Measurements from ENCODE around the gene NLRP11.
A peak's percentile ranks its signal among the peaks of the same experiment; 100 is the strongest.

Gene NLRP11

GRCh38 chr19:55831846-55832245, at the start of gene NLRP11:
TSS of gene NLRP11 (minus strand) at chr19:55831999. CDS start at chr19:55818174, 13,825 bp downstream.
- DNase-seq = no peak

GRCh38 chr19:55877211-55877610, 45.4 kb upstream of the NLRP11 start:
- no peak for DNase-seq

DNA sequence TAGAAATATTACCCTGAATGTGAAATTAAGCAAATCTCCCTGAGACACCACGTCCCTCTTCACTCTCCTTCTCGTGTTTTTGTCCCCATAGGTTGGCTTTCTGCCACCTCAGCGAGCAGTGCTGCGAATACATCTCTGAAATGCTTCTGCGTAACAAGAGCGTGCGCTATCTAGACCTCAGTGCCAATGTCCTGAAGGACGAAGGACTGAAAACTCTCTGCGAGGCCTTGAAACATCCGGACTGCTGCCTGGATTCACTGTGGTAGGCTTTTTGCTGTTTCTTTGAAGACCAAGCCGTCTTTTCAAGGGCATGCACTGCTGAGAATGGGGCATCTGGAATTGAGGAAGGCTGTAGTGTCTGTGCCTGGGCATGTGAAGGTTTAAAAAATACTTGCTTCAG, 38.9 kb upstream of the NLRP11 start:
- DNase-seq = no peak

GRCh38 chr19:55867101-55867500, 35.3 kb upstream of the NLRP11 start:
- no peak for DNase-seq

DNA sequence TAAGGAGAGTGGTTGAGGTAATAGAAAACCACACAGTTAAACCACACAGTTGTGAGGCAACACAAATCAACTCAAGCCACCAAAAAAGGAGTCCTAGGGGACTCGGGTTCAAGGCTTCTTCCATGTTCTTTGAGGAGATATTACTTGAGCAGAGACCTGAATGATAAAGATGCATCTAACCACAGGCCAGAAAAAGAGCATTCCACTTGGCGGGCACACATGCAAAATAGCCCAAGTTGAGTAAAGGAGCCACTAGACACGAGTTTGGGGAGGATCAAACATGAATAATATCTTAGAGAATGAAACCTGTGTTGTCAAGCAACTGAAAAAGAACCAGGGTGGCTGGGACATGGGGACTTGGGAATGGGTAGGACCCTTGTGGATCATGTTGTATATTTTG, 34.7 kb upstream of the NLRP11 start:
- no peak for DNase-seq

DNA sequence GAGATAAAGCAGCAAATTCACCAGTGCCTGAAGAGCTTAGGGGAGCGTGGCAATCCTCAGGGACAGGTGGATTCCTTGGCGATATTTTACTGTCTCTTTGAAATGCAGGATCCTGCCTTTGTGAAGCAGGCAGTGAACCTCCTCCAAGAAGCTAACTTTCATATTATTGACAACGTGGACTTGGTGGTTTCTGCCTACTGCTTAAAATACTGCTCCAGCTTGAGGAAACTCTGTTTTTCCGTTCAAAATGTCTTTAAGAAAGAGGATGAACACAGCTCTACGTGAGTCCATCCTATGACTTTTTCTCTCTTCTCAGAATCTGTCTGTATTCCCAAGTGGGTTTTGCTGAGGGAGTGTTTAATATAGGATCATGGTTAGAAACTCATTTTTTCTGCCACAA, 27.2 kb upstream of the NLRP11 start:
- DNase-seq = no peak

- no peak for DNase-seq
These were observed 26.6 kb upstream of the NLRP11 start for GRCh38 chr19:55858401-55858800.

GRCh38 chr19:55857974-55858373, 26.2 kb upstream of the NLRP11 start:
- no peak for DNase-seq

DNA sequence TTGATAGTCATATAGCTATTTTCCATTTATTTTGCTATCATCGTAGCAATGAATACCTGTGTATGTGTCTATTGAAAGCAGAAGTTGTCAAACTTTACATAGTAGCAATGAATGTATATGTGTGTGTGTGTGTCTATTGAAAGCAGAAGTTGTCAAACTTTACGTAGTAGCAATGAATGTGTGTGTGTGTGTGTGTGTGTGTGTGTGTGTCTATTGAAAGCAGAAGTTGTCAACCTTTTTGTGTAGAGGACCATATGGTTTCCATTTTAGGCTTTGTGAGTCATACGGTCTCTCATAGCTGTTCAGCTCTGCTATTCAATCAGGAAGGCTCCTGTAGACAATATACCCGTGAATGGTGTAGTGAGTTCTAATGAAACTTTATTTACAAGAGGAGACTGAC, 25.4 kb upstream of the NLRP11 start:
- DNase-seq = no peak

GRCh38 chr19:55855160-55855559, 23.4 kb upstream of the NLRP11 start:
- DNase-seq = no peak

GRCh38 chr19:55838906-55839305, 7.1 kb upstream of the NLRP11 start:
- no peak for DNase-seq

DNA sequence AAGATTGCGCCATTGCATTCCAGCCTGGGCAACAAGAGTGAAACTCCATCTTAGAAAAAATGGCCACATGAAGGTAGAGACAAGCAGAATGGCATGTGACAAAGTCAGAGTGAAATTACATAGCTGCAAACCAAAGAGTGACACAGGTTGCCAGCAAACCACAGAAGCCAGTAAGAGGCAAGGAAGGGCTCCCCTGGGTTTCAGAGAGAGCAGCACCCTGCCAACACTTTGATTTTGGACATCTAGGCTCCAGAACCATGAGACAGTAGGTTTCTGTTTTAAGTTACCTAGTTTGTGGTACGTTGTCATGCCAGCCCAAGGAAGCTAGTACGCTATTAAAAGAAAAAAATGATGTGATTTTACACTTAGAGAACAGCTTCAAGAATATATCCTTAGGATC, 6.5 kb upstream of the NLRP11 start:
- DNase-seq = no peak

DNA sequence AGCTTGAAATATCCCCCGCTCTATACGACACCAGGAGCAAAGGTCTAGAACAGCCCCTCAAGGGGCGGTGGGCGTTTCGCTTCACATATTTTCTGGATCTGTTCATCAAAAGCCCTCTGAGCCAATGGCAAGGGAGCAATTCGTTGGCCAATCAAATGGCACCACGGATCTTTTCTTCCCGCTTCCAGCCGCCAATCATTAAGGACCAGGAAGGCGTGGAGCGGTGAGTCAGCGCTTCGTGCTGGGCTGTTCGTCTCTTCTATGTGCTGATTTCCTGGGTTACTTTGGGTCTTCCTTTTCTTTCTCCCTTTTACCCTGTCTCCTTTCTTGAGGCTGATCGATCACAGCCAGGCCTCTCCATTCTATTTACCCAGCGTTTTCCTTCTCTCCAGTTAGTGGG, 4.5 kb upstream of the NLRP11 start, which contains the start of gene NLRP4:
Gene NLRP4, plus strand, starts transcription at position 201 of the 400 bp plus-strand sequence. CDS start 15,541 bp downstream, outside the sequence.
- DNase-seq = no peak

DNA sequence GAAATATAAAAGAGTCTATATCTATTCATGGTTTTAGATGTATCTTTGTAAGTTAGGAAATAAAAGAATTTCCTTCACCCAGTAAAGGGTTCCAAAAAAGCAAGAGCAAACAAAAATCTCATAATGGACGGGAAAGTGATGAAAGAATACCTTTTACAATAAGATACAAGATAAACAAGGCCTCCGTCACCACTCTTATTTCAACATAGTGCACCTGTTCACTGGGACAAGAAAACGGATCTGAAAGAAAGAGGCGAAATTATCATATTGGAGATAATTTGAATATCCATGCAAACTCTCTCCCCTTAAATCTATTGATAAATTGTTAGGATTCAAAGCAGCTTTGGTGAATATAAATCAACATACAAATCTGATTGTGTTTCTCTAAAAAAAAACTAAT, 877 bp upstream of the NLRP11 start:
- DNase-seq = no peak

- DNase-seq = no peak
These were observed 1.1 kb downstream of the NLRP11 start for GRCh38 chr19:55830656-55831055.

DNA sequence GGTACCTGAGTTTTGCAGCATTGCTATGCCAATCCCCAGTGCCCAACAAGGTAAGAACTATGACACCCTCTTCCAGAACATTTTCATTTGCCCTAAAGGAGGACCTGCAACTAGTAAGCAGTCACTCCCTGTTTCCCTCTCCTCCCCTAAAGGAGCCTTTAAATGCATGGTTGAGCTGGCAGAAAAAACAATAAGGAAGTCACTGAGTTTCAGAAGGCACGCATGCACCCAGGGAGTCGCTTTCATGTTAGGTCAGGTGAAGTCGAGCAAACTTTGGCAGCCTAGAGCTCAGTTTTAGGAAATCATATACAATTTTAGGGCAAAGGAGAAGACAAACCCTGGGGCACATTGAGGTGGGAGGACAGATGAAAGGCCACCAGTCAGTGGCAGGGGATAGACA, 11.8 kb downstream of the NLRP11 start:
- no peak for DNase-seq

DNA sequence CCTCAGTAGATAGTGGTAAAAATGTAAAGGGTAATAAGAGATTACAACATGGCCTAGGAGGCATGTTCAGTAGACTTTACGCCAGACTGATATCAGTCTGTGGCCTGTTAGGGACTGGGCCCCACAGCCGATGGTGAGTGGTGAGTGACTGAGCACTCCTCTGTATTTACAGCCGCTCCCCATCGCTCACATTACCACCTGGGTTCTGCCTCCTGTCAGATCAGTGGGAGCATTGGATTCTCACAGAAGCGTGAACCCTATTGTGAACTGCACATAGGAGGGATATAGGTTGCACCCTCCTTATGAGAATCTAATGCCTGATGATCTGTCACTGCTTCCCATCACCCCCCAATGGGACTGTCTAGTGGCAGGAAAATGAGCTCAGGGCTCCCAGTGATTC, 17.9 kb downstream of the NLRP11 start:
- no peak for DNase-seq

DNA sequence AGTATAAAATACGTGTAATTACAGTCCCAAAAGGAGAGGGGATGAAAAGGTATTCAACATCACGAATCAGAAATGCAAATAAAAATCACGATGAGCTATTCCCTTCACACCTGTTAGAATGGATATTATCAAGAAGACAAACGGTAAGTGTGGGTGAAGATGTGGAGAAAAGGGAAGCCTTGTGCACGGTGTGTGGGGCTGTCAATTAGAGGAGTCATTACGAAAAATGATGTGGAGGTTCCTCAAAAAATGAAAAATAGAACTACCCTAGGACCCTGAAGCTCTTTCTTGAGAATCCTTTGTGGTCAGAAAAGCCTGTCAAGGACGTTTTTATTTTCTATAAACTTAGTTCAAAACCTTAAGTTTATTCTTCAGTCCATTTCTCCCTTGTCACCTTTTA, 19.4 kb downstream of the NLRP11 start:
- no peak for DNase-seq

- no peak for DNase-seq
These were observed 20.5 kb downstream of the NLRP11 start for GRCh38 chr19:55811340-55811739.

- peak; percentile 84 for DNase-seq
These were observed 22.3 kb downstream of the NLRP11 start for GRCh38 chr19:55809381-55810058.

DNA sequence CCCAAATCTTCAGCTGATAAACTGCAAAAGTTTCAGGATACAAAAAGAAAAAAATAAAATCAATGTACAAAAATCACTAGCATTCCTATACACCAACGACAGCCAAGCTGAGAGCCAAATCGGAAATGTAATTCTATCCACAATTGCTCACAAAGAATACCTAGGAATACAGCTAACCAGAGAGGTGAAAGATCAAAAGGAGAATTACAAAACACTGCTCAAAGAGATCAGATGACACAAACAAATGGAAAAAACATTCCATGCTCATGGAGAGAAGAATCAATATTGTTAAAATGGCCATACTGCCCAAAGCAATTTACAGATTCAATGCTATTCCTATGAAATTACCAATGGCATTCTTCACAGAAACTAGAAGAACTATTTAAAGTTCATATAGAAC, 29.5 kb downstream of the NLRP11 start:
- no peak for DNase-seq

- no peak for DNase-seq
These were observed 30.4 kb downstream of the NLRP11 start for GRCh38 chr19:55801416-55801815.

- DNase-seq = no peak
These were observed 36.8 kb downstream of the NLRP11 start for GRCh38 chr19:55795021-55795420.

GRCh38 chr19:55781112-55781511, 50.7 kb downstream of the NLRP11 start:
- DNase-seq = no peak

GRCh38 chr19:55778331-55778730, 53.5 kb downstream of the NLRP11 start:
- DNase-seq = no peak
